ENCODE measurements around the gene PCDHGC5.

- no peak for TF ChIP-seq POLR2A (IDR thresholded peaks at IDR 0.05)
- no peak for TF ChIP-seq CTCF (IDR thresholded peaks at IDR 0.05)
- TF ChIP-seq EP300 (IDR thresholded peaks at IDR 0.05) = no peak
These were observed 43.8 kb downstream of the PCDHGC5 start for GRCh38 chr5:141532726-141533125.

Data from tibial nerve (tissue), 4 donors.